SK-N-SH treated with all-trans-retinoic acid at 6 μM for 48 hours (cell line): ENCODE results near the gene RTP3.
"Not testable (repeated sequence)": the region's sequence is repeated elsewhere in the genome, so short reads cannot be mapped to it uniquely, and the experiment has no call there.

Experiments used
- ATAC-seq: fragments of 200-7000 bp; cut with Tn5 transposase; 3 replicates; pipeline ENCODE4 v1.9.1; 2020; ENCODE audit warnings: mild to moderate bottlenecking, moderate library complexity
- ARNTL ChIP-seq: fragments of 450-650 bp; formaldehyde crosslinking; IDR thresholded peaks from 2 replicates; pipeline ENCODE4 v1.5.0; 2020; ENCODE audit warnings: low read depth, mild to moderate bottlenecking, moderate library complexity, borderline replicate concordance
- BACH2 ChIP-seq: fragments of 250-450 bp; sonication (Bioruptor Pico); IDR thresholded peaks from 2 replicates; pipeline ENCODE4 v1.9.0; 2021; ENCODE audit warnings: mild to moderate bottlenecking, borderline replicate concordance
- CSDC2 ChIP-seq: fragments of 250-450 bp; sonication (Bioruptor Pico); IDR thresholded peaks from 2 replicates; pipeline ENCODE4 v1.5.0; 2020; ENCODE audit warnings: mild to moderate bottlenecking, moderate library complexity
- ESRRG ChIP-seq: fragments of 250-450 bp; sonication (Bioruptor Pico); IDR thresholded peaks from 2 replicates; pipeline ENCODE4 v1.6.1; 2021; ENCODE audit warnings: mild to moderate bottlenecking
- GLIS3 ChIP-seq: fragments of 250-450 bp; sonication (Bioruptor Pico); IDR thresholded peaks from 2 replicates; pipeline ENCODE4 v1.5.0; 2020; ENCODE audit warnings: mild to moderate bottlenecking, moderate library complexity
- ISL1 ChIP-seq: fragments of 250-450 bp; sonication (Bioruptor Pico); IDR thresholded peaks from 2 replicates; pipeline ENCODE4 v2.1.2; 2022; ENCODE audit warnings: mild to moderate bottlenecking, moderate library complexity
- OSR1 ChIP-seq: fragments of 250-450 bp; sonication (Bioruptor Pico); IDR thresholded peaks from 2 replicates; pipeline ENCODE4 v1.8.0; 2022; ENCODE audit warnings: moderate library complexity, mild to moderate bottlenecking, inconsistent platforms
- POU6F1 ChIP-seq: fragments of 250-450 bp; sonication (Bioruptor Pico); IDR thresholded peaks from 2 replicates; pipeline ENCODE4 v1.8.0; 2021; ENCODE audit warnings: low read depth, mild to moderate bottlenecking, moderate library complexity, borderline replicate concordance
- PPARA ChIP-seq: fragments of 250-450 bp; sonication (Bioruptor Pico); IDR thresholded peaks from 2 replicates; pipeline ENCODE4 v1.5.0; 2020; ENCODE audit warnings: mild to moderate bottlenecking, borderline replicate concordance
- TCF4 ChIP-seq: fragments of 250-450 bp; sonication (Bioruptor Pico); IDR thresholded peaks from 2 replicates; pipeline ENCODE4 v1.8.0; 2021; ENCODE audit warnings: mild to moderate bottlenecking, moderate library complexity, borderline replicate concordance
- TSHZ2 ChIP-seq: fragments of 250-450 bp; sonication (Bioruptor Pico); IDR thresholded peaks from 2 replicates; pipeline ENCODE4 v1.5.0; 2020; ENCODE audit warnings: mild to moderate bottlenecking, moderate library complexity
- ZC3H10 ChIP-seq: fragments of 250-450 bp; sonication (Bioruptor Pico); IDR thresholded peaks from 2 replicates; pipeline ENCODE4 v1.5.1; 2021; ENCODE audit warnings: mild to moderate bottlenecking, moderate library complexity
- ZFP3 ChIP-seq: fragments of 250-450 bp; sonication (Bioruptor Pico); IDR thresholded peaks from 2 replicates; pipeline ENCODE4 v1.5.0; 2020; ENCODE audit warnings: mild to moderate bottlenecking, moderate library complexity
- ZFP30 ChIP-seq: fragments of 450-650 bp; formaldehyde crosslinking; IDR thresholded peaks from 2 replicates; pipeline ENCODE4 v1.5.0; 2022; ENCODE audit warnings: mild to moderate bottlenecking, moderate library complexity
- ZNF565 ChIP-seq: fragments of 450-650 bp; formaldehyde crosslinking; conservative IDR thresholded peaks from 2 replicates; pipeline ENCODE4 v1.5.0; 2020; ENCODE audit warnings: low read depth, mild to moderate bottlenecking, moderate library complexity
- ZNF70 ChIP-seq: fragments of 450-650 bp; formaldehyde crosslinking; IDR thresholded peaks from 2 replicates; pipeline ENCODE4 v1.5.0; 2020; ENCODE audit warnings: mild to moderate bottlenecking, moderate library complexity
- ZNF8 ChIP-seq: fragments of 450-650 bp; formaldehyde crosslinking; IDR thresholded peaks from 2 replicates; pipeline ENCODE4 v1.5.0; 2020; ENCODE audit warnings: mild to moderate bottlenecking, moderate library complexity
- TF ChIP-seq, protein P1 (sequence below): fragments of 250-450 bp; sonication (Bioruptor Pico); IDR thresholded peaks from 2 replicates; pipeline ENCODE4 v1.5.1; 2020; ENCODE audit warnings: low read depth, mild to moderate bottlenecking, moderate library complexity
- TF ChIP-seq, protein P2 (sequence below): fragments of 250-450 bp; sonication (Bioruptor Pico); IDR thresholded peaks from 2 replicates; pipeline ENCODE4 v1.5.1; 2021; ENCODE audit warnings: mild to moderate bottlenecking, moderate library complexity

Gene RTP3

DNA sequence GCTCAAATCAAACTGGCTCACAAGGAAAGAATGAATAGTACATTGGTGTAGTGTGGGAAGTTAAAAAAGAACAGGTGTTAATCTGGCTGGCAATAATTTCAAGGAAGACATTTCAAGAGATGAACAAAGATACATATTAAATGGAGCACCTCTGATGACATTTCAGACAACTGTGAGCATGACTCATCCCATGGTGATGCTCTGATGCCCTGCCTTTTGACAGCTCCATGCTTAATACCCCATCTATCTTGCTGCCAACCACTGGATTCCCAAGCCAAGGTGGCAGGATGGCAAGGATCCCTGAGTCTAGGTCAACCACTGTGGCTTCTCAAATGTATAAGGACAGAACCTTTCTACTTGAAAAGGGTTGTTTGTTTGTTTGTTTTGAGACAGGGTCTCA lies 39.0 kb downstream of the RTP3 start (continued):
- TF ChIP-seq PPARA (CRISPR knock-in tag) (no peak), TCF4 (no peak), ZNF70 (no peak), GLIS3 (CRISPR knock-in tag) (no peak)
- TF ChIP-seq, all 23 proteins: peak for 0

DNA sequence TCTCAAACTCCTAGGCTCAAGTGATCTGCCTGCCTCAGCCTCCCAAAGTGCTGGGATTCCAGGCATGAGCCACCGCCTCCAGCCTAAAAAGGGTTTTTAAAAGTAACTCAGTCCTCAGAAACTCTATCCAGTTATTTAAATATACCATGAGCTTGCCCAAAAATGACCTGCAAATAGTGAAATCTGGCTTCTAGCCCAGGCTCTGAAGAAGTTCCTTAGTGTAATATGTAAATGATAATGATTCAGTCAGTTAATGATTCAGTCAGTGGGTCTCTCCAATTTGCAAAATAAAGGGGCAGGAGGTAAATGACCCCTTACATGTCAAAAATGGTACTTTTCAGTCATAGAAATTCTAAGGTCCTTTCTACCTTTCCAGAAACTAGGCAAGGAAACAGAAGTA lies 39.5 kb downstream of the RTP3 start:
- ATAC-seq = no peak
- no peak for TF ChIP-seq ARNTL (CRISPR knock-in tag)
- no peak for TF ChIP-seq ZNF70
- no peak for TF ChIP-seq PPARA (CRISPR knock-in tag)
- TF ChIP-seq, protein P1, sequence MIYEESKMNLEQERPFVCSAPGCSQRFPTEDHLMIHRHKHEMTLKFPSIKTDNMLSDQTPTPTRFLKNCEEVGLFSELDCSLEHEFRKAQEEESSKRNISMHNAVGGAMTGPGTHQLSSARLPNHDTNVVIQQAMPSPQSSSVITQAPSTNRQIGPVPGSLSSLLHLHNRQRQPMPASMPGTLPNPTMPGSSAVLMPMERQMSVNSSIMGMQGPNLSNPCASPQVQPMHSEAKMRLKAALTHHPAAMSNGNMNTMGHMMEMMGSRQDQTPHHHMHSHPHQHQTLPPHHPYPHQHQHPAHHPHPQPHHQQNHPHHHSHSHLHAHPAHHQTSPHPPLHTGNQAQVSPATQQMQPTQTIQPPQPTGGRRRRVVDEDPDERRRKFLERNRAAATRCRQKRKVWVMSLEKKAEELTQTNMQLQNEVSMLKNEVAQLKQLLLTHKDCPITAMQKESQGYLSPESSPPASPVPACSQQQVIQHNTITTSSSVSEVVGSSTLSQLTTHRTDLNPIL (CRISPR knock-in tag) = no peak
- TF ChIP-seq ISL1 (CRISPR knock-in tag) = no peak
- no peak for TF ChIP-seq TCF4
- TF ChIP-seq ZNF8 (CRISPR knock-in tag) = no peak
- TF ChIP-seq, protein P2, sequence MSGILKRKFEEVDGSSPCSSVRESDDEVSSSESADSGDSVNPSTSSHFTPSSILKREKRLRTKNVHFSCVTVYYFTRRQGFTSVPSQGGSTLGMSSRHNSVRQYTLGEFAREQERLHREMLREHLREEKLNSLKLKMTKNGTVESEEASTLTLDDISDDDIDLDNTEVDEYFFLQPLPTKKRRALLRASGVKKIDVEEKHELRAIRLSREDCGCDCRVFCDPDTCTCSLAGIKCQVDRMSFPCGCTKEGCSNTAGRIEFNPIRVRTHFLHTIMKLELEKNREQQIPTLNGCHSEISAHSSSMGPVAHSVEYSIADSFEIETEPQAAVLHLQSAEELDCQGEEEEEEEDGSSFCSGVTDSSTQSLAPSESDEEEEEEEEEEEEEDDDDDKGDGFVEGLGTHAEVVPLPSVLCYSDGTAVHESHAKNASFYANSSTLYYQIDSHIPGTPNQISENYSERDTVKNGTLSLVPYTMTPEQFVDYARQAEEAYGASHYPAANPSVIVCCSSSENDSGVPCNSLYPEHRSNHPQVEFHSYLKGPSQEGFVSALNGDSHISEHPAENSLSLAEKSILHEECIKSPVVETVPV (CRISPR knock-in tag) = no peak
- no peak for TF ChIP-seq CSDC2 (CRISPR knock-in tag)
- no peak for TF ChIP-seq BACH2 (CRISPR knock-in tag)
- no peak for TF ChIP-seq POU6F1 (CRISPR knock-in tag)
- TF ChIP-seq ESRRG (CRISPR knock-in tag) = no peak
- TF ChIP-seq ZC3H10 (CRISPR knock-in tag) = no peak
- TF ChIP-seq, all 23 proteins: peak for 0

DNA sequence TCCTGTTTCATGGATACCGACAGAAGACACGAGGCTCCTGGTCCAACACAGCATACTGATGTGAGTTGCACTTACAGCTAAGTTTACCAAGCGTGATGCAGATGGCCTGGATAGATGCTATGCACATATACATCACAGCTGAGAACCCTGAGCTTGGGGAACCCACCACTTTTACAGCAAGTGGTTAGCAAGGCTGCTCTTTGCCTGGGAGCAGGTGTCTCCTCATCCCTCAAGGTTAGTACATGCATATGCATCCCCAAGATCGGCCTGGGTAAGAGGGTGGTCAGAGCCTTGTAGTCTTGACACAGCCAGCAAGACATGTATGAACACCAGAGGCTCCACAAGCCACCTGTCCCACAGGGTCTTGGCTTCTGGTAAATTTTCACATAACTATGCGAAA lies 40.0 kb downstream of the RTP3 start:
- no peak for TF ChIP-seq ZNF8 (CRISPR knock-in tag)
- no peak for TF ChIP-seq CSDC2 (CRISPR knock-in tag)
- TF ChIP-seq TCF4 = no peak
- TF ChIP-seq TSHZ2 (CRISPR knock-in tag) = no peak
- no peak for TF ChIP-seq ZC3H10 (CRISPR knock-in tag)
- TF ChIP-seq BACH2 (CRISPR knock-in tag) = no peak
- no peak for TF ChIP-seq ESRRG (CRISPR knock-in tag)
- TF ChIP-seq PPARA (CRISPR knock-in tag) = no peak
- no peak for TF ChIP-seq OSR1 (CRISPR knock-in tag)
- no peak for TF ChIP-seq POU6F1 (CRISPR knock-in tag)
- no peak for TF ChIP-seq ZFP30 (CRISPR knock-in tag)
- TF ChIP-seq, protein P2 (CRISPR knock-in tag) = no peak
- TF ChIP-seq ZNF70 = no peak
- no peak for TF ChIP-seq ISL1 (CRISPR knock-in tag)
- TF ChIP-seq ZNF565 (CRISPR knock-in tag) = no peak
- no peak for TF ChIP-seq ZFP3
- no peak for TF ChIP-seq GLIS3 (CRISPR knock-in tag)
- ATAC-seq = no peak

DNA sequence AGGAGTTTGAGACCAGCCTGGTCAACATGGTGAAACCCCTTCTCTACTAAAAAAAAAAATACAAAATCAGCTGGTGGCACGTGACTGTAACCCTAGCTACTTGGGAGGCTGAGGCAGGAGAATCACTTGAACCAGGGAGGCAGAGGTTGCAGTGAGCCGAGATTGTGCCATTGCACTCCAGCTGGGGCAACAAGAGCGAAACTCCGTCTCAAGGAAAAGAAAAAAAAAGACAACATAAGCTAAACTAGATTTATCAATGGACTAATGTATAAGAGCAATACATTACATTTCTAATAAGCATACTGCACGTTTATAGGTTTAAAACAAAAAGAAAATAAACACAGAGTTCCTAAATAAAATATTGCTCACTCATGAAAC lies 40.6 kb downstream of the RTP3 start:
- ATAC-seq = not testable (repeated sequence)
